NCI-H187 (cell line): ENCODE results near the gene SPSB3.
A peak's percentile ranks its signal among the peaks of the same experiment; 100 is the strongest.

Experiments used
- DNase-seq, 2 experiments: peaks; one replicate each; lab custom pipeline; 2025; lab: John Stamatoyannopoulos, UW

The SPSB3 gene

GRCh38 chr16:1782408-1783264 is at the start of gene SPSB3, which contains the start of gene NUBP2:
SPSB3 (minus strand) TSS chr16:1782571; CDS start chr16:1781483, 1,088 bp downstream.
NUBP2 (plus strand) TSS chr16:1782960; CDS start chr16:1783021, 61 bp downstream.
- peak; percentile 99 to 100 for DNase-seq

DNA sequence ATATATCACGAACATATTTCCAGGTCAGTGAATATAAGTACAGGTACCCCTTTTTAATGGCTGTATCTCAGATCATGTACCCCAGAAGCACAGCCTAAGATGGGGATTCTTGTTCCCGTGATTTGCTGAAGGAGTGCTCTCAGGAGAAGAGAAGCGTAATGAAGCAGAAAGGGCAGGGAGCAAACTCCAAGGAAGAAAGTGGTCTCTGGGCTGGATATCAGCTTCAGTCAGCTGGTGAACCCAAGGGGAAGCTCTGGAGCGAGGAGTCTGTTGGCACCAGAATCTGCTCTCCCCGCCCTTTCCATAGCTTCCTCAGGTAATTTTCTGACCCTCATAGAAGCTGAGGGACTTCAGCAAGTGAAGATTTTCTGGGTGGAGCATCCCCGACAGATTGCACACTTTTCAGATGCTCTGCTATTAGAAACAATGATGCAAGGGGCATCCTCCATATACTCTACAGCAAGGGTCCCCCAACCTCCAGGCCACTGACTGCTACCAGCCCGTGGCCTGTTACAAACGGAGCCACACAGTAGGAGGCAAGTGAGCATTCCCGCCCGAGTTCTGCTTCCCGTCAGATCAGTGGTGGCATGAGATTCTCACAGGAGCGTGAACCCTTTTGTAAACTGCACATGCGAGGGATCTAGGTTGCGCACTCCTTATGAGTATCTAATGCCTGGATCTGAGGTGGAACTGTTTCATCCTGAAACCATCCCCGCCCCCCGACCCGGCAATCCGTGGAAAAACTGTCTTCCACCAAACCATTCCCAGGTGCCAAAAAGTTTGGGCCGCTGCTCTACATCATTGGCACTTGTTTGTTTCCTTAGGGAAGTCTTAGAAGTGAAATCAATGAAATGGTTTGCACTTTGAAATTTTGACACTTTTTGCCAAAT is 49.1 kb upstream of the SPSB3 start:
- DNase-seq: no peak

DNA sequence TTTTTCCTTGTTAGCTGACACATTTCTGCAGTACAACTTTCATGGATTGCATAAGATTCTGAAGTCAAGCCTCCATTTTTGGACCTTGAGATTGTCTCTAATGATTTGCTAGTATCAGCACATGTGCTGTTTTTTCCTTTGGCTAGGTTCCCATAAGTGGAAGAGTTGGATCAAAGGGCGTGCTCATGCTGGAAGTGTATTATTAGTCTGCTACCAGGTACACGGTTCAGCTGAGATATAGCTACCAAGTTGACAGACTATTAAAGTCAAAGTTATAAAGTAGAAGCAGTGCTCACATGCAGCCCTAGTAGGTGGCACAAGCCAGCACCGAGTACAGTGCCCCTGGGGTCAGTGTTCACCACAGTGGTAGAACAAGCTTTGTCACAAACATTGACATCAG is 47.8 kb upstream of the SPSB3 start:
- DNase-seq: no peak

DNA sequence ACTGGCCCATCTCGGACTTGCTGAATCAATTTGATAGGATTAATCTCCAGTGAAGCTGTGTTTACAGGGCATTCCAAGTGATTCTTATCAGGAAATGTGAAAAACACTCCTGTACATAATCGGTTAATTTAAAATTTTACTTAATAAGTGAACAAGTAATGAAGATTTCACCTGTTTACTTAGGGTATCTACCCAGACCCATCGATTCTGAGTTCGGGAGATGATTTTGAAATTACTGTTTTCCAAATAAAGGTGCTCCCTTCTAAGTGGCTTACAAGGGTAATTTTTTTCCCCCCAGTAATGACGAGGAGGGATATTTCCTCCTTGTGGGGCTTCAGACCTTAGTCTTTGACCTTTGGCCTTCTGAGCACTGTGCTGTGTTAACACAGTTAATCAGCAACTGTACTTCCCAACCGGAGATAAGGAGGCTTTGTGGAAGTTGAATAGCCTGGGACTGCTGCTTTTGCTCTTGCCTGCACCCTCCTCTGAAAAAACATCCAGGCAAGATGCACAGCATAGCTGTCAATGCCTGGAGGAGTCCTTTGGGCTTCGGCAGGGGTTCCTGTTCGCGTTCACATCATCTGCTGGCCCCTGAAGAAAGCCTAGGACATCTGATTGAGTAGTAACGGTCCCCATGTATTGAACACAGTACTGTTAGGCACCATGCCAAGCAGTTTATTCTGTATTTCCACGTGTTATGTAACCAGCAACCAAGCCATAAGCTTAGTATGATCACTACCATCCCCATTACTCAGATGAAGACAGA is 46.5 kb upstream of the SPSB3 start:
- DNase-seq: no peak

- DNase-seq: peak; percentile 87 to 99
These were observed 44.6 kb upstream of the SPSB3 start, which contains the start of the genes FAHD1 and HAGH for GRCh38 chr16:1826691-1827573. FAHD1 (plus strand) TSS chr16:1827206; CDS start chr16:1827239, 33 bp downstream. HAGH (minus strand) TSS chr16:1826825; CDS start chr16:1826787, 38 bp downstream.

DNA sequence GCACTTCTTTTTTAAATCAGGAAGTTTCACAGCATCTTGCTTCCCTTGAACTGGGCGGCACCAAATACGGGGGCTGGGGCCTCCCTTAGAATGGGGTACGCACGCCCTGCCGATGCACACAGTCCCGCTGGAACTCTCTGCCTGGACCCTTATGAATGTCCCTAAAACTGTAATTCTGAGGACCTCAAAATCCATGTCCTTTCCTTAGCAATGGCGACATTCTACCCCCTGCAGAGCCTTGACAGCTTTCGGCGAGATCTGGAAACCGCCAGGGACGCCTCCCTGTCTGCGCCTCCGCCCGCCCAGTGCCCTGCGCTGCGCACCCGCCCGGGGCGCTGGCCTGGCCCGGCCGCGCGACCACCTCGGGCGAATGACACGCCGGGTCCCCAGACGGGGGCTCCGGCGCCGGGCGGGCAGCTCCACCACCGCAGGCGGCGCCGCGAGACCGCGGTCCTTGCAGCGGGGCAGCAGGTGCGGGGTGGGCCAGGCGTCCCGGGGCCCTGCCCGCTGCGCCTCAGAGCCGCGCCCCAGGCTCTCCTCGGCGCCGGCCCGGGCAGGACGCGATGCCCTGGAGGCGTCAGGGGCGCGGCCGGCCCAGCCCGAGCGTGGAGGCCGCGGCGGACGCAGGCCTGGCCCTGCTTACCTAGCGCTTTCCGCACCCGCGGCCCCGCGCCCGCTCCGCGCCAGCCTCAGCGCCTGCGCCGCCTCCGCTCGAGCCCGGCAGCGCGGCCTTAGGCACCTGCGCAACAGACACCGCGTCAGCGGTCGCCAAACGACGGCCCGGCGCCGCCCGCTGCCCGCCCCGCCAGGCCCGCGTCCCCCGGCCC is 43.7 kb upstream of the SPSB3 start:
- peak in 1 of 2 experiments; percentile 66 for DNase-seq

GRCh38 chr16:1825381-1825863 is 43.1 kb upstream of the SPSB3 start:
- DNase-seq: no peak

DNA sequence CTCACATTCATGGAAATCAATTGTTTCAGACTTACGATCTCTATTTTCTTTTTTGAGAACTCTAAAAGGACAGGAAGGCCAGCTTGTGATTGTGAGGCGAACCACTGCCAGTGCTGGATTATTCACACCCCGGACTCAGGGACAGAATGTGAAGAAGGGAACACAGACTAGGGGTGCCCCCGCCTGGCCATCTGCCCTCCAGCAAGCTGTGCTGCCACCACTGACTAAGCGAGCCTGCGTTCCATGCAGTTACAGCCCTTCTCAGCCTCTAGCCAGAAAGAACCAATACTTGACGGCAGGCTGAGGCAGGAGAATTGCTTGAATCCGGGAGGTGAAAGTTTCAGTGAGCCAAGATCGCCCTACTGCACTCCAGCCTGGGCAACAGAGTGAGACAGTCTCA is 41.5 kb upstream of the SPSB3 start:
- DNase-seq: no peak

DNA sequence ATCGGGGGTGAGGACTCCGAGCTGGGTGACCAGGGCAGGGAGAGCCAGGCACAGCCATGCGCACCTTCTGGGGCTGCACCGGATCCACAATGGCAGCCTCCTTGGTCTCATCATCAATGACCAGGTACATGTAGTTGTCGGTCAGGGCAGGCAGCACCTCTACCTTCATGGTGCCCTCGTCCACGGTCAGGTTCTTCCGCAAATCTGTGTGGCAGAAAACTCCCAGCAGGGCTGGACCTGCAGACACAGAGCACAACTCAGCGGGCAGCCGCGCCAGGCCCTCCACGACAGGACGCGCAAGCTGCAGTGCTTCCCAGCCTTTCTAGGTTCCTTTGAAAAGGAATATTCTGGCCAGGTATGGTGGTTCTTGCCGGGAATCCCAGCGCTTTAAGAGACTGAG is 40.4 kb upstream of the SPSB3 start:
- no peak for DNase-seq

DNA sequence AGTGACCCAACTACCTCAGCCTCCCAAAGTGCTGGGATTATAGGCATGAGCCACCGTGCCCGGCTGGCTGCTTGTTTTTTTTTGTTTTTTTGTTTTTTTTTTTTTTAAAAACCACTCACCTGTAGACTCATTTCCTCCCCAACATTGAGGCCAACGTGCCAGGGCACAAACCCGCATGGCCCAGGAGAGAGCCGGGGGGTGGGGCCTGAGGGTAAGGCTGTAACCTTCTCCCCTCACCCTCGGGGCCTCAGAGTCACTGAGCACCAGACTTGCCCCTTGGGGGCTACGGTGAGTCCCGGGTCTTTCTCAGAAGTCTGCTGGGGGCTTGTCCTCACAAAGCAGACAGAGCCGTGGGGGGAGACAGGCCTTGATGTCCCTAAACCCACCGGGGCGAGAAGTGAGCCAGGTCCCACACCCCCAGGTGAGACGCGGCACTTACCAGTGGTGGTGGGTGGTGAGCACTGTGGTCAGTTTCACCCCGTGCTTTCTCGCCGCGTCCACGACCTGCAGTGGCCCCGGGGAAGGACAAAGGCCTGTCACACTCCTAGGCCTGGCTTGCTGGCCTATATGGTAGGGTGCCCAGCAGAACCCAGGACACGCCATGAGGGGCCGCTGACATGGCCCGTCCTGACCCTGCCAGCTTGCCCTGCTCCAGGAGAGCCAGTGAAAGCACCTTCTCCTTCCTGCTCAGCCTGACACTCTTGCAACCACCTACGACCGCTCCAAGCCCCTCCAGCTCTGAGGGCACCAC is 39.7 kb upstream of the SPSB3 start:
- DNase-seq: no peak

DNA sequence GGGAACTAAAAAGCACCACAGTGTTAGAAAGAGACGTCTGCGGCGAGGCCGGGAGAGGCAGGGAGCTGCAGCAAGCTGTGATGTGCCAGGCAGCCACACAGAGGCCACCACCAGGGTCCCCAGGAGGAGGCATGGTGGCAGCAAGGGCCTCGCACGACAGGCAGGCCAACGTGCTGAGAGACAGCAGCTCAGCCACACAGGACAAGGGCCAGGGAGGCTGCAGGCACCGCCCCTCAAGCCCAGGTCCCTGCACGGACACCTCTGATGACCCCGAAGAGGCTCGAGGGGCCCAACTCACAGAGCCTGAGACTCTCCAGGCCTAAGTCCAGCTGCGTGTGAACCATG is 38.5 kb upstream of the SPSB3 start:
- DNase-seq: no peak

DNA sequence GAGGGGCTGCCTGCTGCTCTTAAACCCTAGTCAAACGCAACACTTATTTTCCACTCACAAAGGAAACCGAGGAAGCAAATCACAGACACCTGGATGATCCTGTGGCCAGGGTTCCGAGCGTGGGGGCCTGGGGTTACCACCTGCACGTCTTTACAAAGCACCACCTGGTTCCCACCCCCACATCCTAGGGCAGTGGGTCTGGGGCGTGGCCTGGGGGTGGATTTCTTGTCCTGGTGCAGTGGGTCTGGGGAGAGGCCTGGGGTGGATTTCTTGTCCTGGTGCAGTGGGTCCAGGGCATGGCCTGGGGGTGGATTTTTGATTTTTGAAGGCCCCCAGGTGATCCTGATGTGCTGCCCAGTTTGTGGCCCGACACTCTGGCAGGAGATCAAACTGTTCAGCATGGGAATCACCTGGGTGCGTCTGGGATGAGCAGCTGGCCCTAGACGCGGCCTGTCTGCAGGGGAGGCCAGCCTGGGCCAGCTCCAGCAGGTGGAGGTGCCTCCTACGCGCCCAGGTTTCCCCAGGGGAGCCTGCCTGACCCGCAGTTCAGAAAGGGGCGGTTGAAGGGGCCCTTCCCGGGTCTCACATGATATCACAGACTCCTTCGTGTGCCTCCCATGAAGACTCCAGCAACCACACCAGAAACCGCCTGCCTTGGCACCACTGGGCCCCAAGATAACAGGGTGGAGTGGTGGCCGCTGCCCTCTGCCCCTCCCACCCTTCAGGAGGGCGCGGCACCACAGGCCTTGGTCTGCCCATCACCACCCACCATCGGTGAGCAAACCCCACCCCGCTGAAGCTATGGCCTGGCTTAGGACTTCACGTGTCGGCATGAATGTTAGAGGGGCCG is 38.0 kb upstream of the SPSB3 start:
- no peak for DNase-seq

DNA sequence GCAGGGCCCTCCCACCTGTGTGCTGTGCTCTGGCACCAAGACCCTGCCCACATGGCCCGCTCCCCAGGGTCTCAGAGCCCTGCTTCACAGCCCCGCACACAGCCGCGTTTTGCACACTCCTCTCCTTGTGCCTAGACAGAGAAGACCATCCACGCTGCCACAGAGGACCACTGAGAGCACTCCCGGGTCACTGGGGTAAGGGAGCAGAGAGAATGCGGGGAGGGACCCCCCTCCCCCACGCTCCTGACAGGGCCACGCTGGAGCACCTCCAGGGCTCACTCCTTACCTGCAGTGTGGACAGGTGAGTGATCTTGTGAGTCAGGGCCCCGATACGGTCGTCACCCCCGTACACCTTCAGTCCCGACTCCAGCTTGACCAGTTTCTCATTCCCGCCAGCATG is 37.2 kb upstream of the SPSB3 start:
- no peak for DNase-seq

DNA sequence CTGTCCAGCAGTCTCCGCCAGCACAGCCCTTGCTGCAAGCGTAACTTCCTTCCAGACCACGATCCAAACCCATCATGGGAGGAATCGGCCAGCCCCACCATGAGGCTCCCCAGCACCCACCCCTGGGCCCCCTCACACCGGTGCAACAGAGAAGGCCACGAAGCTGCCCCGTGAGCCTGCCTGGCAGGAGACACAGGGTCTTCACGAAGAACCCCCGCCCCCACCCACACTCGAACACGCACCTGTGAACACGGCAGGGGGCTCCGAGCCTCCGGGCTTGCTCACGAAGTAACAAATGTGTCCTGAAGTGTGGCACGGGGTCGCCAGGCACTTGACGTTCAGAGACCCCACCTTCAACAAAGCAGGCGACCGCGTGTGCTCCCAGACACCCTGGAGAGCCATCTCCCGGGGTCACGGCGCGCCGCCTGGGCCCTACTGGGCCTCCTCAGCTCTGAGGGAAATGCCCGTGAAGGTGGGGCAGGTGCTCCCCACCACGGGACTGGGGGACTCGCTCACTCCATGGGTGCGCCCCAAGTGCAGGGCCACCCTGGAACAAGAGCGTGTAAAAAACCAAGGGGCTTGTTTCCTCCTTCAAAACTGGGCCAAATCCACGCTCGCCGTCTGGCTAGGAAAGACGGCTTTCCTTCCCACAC is 36.6 kb upstream of the SPSB3 start:
- no peak for DNase-seq

GRCh38 chr16:1818204-1818872 is 36.0 kb upstream of the SPSB3 start:
- DNase-seq: no peak

DNA sequence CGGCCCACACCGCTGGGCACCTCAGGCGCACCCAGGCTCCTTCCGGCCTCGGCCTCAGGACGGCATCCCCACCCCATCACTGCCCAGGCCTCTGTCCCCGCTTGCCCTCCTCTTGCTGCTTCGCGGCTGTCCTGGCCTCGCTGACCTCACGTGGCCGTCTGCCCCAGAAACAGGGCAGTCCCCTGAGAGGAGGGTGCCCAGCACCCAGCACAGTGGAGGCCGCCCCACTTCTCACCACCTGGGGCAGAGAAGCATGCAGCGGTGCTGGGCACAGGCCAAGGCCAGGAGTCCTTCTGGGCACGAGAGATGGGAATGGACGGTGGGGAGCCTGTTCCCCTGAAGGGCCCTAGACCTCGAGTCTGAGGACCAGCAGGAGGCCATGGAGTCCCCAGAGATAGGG is 35.3 kb upstream of the SPSB3 start:
- no peak for DNase-seq

DNA sequence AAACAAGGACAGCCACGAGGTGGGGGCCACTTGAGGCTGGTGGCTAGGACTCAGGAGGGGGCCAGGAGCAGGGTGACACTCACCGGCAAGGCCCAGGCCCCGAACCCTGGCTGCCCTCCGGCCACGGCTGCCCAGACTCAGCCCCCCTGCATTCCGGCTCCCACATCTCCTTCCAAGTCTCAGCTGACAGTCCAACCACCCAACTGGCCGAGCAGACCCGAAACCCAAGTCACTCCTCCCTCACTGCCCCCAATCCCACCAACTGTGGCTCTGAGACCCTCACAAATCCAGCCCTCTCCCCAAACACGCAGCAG is 34.9 kb upstream of the SPSB3 start:
- no peak for DNase-seq
